ENCODE measurements around the gene HIPK4.

The HIPK4 gene

DNA sequence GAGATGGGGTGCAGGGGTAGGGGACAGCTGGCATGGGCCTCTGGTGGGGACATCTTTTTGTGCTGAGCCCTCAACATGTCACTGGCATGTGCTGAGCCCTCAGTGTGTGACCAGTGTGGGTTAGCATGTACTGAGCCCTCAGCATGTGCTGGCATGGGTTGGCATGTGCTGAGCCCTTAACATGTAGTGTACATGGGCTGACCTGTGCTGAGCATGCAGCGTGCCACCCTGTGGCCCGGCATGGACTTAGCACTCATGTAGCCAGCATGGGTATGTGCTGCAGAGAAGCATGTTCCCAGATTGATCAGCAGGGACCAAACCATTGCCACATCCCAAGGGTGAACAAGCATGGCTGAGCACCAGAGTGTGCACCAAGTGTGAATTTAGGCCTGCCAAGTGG, 11.5 kb downstream of the HIPK4 start:
- H3K79me1 ChIP-seq (replicated peaks; ENCODE audit: low read length, poor library complexity, severe bottlenecking): peaks cover 8% of the 10 kb centered on the region
- no peak overlapping the region for H4K8ac ChIP-seq (ENCODE audit: low read length)
- H3K14ac ChIP-seq (ENCODE audit: low read length in 2 of 2): no peak overlapping the region
- no peak overlapping the region for H2BK5ac ChIP-seq (ENCODE audit: low read depth, low read length, poor library complexity, severe bottlenecking)
- no peak for DNase-seq
- H2BK12ac ChIP-seq (ENCODE audit: low read length in 2 of 2): no peak overlapping the region
- no peak overlapping the region for H3K18ac ChIP-seq (ENCODE audit: low read depth in 1 of 2, low read length in 2 of 2)
- no peak overlapping the region for H3K4me3 ChIP-seq (ENCODE audit: insufficient read depth in 1 of 2, low read depth in 1 of 2, low read length in 2 of 2)
- H3K36me3 ChIP-seq (ENCODE audit: control insufficient read depth in 1 of 2, insufficient read depth in 2 of 2, low read depth in 1 of 2, low read length in 2 of 2): peaks cover 46 to 73% of the 10 kb centered on the region in 2 experiments
- H3K27ac ChIP-seq (ENCODE audit: low read length, poor library complexity, severe bottlenecking): no peak overlapping the region
- no peak overlapping the region for H2BK120ac ChIP-seq (ENCODE audit: low read depth, low read length)
- H3K4ac ChIP-seq (ENCODE audit: low read depth in 1 of 2, low read length in 2 of 2): no peak overlapping the region
- H2BK15ac ChIP-seq (ENCODE audit: low read depth, poor library complexity, severe bottlenecking): no peak overlapping the region
- H3K9me3 ChIP-seq (ENCODE audit: control insufficient read depth, low read length): no peaks in the 10 kb centered on the region
- no peak overlapping the region for H4K91ac ChIP-seq (ENCODE audit: low read length)
- peaks cover 2% of the 10 kb centered on the region for H3K4me1 ChIP-seq (ENCODE audit: control insufficient read depth, insufficient read depth, low read depth, low read length)
- no peak overlapping the region for H3K9ac ChIP-seq (ENCODE audit: low read length)
- H3K23ac ChIP-seq (ENCODE audit: low read length in 2 of 2): no peak overlapping the region
- no peaks in the 10 kb centered on the region for H3K27me3 ChIP-seq (ENCODE audit: control insufficient read depth in 1 of 2, insufficient read depth in 1 of 2, low read length in 2 of 2)
- WGBS: 91% methylated on average over 2 of the region's 2 CpGs
- no peak overlapping the region for H2AK5ac ChIP-seq (ENCODE audit: low read length, severe bottlenecking)
- H2AFZ ChIP-seq (ENCODE audit: low read depth, low read length): no peak overlapping the region
- H3K4me2 ChIP-seq (ENCODE audit: low read length, poor library complexity, severe bottlenecking): no peak overlapping the region

- no peak overlapping the region for H4K8ac ChIP-seq (ENCODE audit: low read length)
- no peak overlapping the region for H2AK5ac ChIP-seq (ENCODE audit: low read length, severe bottlenecking)
- no peak overlapping the region for H2BK5ac ChIP-seq (ENCODE audit: low read depth, low read length, poor library complexity, severe bottlenecking)
- no peak overlapping the region for H2BK12ac ChIP-seq (ENCODE audit: low read length in 2 of 2)
- no peak overlapping the region for H3K23ac ChIP-seq (ENCODE audit: low read length in 2 of 2)
- peaks cover 49 to 79% of the 10 kb centered on the region in 2 experiments for H3K36me3 ChIP-seq (ENCODE audit: control insufficient read depth in 1 of 2, insufficient read depth in 2 of 2, low read depth in 1 of 2, low read length in 2 of 2)
- no peak overlapping the region for H3K4me2 ChIP-seq (ENCODE audit: low read length, poor library complexity, severe bottlenecking)
- H3K14ac ChIP-seq (ENCODE audit: low read length in 2 of 2): no peak overlapping the region
- H2AFZ ChIP-seq (ENCODE audit: low read depth, low read length): no peak overlapping the region
- no peak overlapping the region for H3K4me3 ChIP-seq (ENCODE audit: insufficient read depth in 1 of 2, low read depth in 1 of 2, low read length in 2 of 2)
- 94% methylated on average over 25 of the region's 25 CpGs for WGBS
- no peaks in the 10 kb centered on the region for H3K27me3 ChIP-seq (ENCODE audit: control insufficient read depth in 1 of 2, insufficient read depth in 1 of 2, low read length in 2 of 2)
- H3K18ac ChIP-seq (ENCODE audit: low read depth in 1 of 2, low read length in 2 of 2): no peak overlapping the region
- no peak overlapping the region for H3K9ac ChIP-seq (ENCODE audit: low read length)
- H2BK15ac ChIP-seq (ENCODE audit: low read depth, poor library complexity, severe bottlenecking): no peak overlapping the region
- no peak for DNase-seq
- H3K4me1 ChIP-seq (ENCODE audit: control insufficient read depth, insufficient read depth, low read depth, low read length): peaks cover 2% of the 10 kb centered on the region
- H4K91ac ChIP-seq (ENCODE audit: low read length): no peak overlapping the region
- H3K9me3 ChIP-seq (ENCODE audit: control insufficient read depth, low read length): no peaks in the 10 kb centered on the region
- no peak overlapping the region for H3K27ac ChIP-seq (ENCODE audit: low read length, poor library complexity, severe bottlenecking)
- H3K4ac ChIP-seq (ENCODE audit: low read depth in 1 of 2, low read length in 2 of 2): no peak overlapping the region
- no peak overlapping the region for H2BK120ac ChIP-seq (ENCODE audit: low read depth, low read length)
- peaks cover 12% of the 10 kb centered on the region for H3K79me1 ChIP-seq (replicated peaks; ENCODE audit: low read length, poor library complexity, severe bottlenecking)
These were observed 12.1 kb downstream of the HIPK4 start for GRCh38 chr19:40377876-40378385.

DNA sequence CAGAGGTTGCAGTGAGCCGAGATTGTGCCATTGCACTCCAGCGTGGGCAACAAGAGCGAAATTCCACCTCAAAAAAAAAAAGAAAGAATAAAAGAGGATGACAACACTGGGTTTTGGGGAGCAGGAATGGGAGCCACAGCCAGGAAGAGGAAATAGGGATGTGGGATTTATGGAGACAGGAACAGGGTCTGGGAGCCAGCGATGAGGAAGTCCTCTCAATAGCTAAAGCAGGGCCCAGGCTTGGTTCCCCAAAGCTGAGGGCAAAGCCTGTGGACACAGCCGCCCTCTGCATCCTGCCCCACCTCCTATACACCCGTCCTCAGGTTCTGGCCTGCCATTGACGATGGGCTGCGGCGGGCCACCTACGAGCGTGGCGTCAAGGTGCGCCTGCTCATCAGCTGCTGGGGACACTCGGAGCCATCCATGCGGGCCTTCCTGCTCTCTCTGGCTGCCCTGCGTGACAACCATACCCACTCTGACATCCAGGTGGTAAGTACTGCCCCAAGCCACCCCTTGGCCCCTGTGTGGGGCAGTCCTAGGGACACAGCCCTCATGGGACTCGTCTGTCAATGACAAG, 13.6 kb downstream of the HIPK4 start:
- no peaks in the 10 kb centered on the region for H3K27me3 ChIP-seq (ENCODE audit: control insufficient read depth in 1 of 2, insufficient read depth in 1 of 2, low read length in 2 of 2)
- 97% methylated on average over 17 of the region's 17 CpGs for WGBS
- no peak overlapping the region for H4K91ac ChIP-seq (ENCODE audit: low read length)
- H2BK5ac ChIP-seq (ENCODE audit: low read depth, low read length, poor library complexity, severe bottlenecking): no peak overlapping the region
- no peak overlapping the region for H3K18ac ChIP-seq (ENCODE audit: low read depth in 1 of 2, low read length in 2 of 2)
- no peak overlapping the region for H2BK15ac ChIP-seq (ENCODE audit: low read depth, poor library complexity, severe bottlenecking)
- peak overlapping the region; percentile 7 for H4K8ac ChIP-seq (ENCODE audit: low read length)
- no peaks in the 10 kb centered on the region for H3K9me3 ChIP-seq (ENCODE audit: control insufficient read depth, low read length)
- no peak overlapping the region for H3K4me2 ChIP-seq (ENCODE audit: low read length, poor library complexity, severe bottlenecking)
- H3K23ac ChIP-seq (ENCODE audit: low read length in 2 of 2): no peak overlapping the region
- H3K4me1 ChIP-seq (ENCODE audit: control insufficient read depth, insufficient read depth, low read depth, low read length): peaks cover 2% of the 10 kb centered on the region
- H2AFZ ChIP-seq (ENCODE audit: low read depth, low read length): no peak overlapping the region
- H3K36me3 ChIP-seq (ENCODE audit: control insufficient read depth in 1 of 2, insufficient read depth in 2 of 2, low read depth in 1 of 2, low read length in 2 of 2): peaks cover 64 to 92% of the 10 kb centered on the region in 2 experiments
- H2BK12ac ChIP-seq (ENCODE audit: low read length in 2 of 2): no peak overlapping the region
- H3K4ac ChIP-seq (ENCODE audit: low read depth in 1 of 2, low read length in 2 of 2): no peak overlapping the region
- H3K4me3 ChIP-seq (ENCODE audit: insufficient read depth in 1 of 2, low read depth in 1 of 2, low read length in 2 of 2): no peak overlapping the region
- no peak overlapping the region for H3K9ac ChIP-seq (ENCODE audit: low read length)
- no peak for DNase-seq
- no peak overlapping the region for H2AK5ac ChIP-seq (ENCODE audit: low read length, severe bottlenecking)
- H3K79me1 ChIP-seq (replicated peaks; ENCODE audit: low read length, poor library complexity, severe bottlenecking): peaks cover 19% of the 10 kb centered on the region
- no peak overlapping the region for H2BK120ac ChIP-seq (ENCODE audit: low read depth, low read length)
- H3K27ac ChIP-seq (ENCODE audit: low read length, poor library complexity, severe bottlenecking): no peak overlapping the region
- no peak overlapping the region for H3K14ac ChIP-seq (ENCODE audit: low read length in 2 of 2)

GRCh38 chr19:40374084-40374483, 15.9 kb downstream of the HIPK4 start:
- no peak overlapping the region for H2BK120ac ChIP-seq (ENCODE audit: low read depth, low read length)
- H3K4me3 ChIP-seq (ENCODE audit: insufficient read depth in 1 of 2, low read depth in 1 of 2, low read length in 2 of 2): no peak overlapping the region
- no peak overlapping the region for H3K23ac ChIP-seq (ENCODE audit: low read length in 2 of 2)
- H3K36me3 ChIP-seq (ENCODE audit: control insufficient read depth in 1 of 2, insufficient read depth in 2 of 2, low read depth in 1 of 2, low read length in 2 of 2): peaks cover 74 to 89% of the 10 kb centered on the region in 2 experiments
- peaks cover 2% of the 10 kb centered on the region for H3K4me1 ChIP-seq (ENCODE audit: control insufficient read depth, insufficient read depth, low read depth, low read length)
- H2BK12ac ChIP-seq (ENCODE audit: low read length in 2 of 2): no peak overlapping the region
- H3K79me1 ChIP-seq (replicated peaks; ENCODE audit: low read length, poor library complexity, severe bottlenecking): peaks cover 33% of the 10 kb centered on the region
- H2AK5ac ChIP-seq (ENCODE audit: low read length, severe bottlenecking): no peak overlapping the region
- no peak overlapping the region for H3K9ac ChIP-seq (ENCODE audit: low read length)
- H3K9me3 ChIP-seq (ENCODE audit: control insufficient read depth, low read length): no peaks in the 10 kb centered on the region
- H3K4ac ChIP-seq (ENCODE audit: low read depth in 1 of 2, low read length in 2 of 2): no peak overlapping the region
- H3K14ac ChIP-seq (ENCODE audit: low read length in 2 of 2): no peak overlapping the region
- H2BK15ac ChIP-seq (ENCODE audit: low read depth, poor library complexity, severe bottlenecking): no peak overlapping the region
- H2BK5ac ChIP-seq (ENCODE audit: low read depth, low read length, poor library complexity, severe bottlenecking): no peak overlapping the region
- no peak overlapping the region for H3K18ac ChIP-seq (ENCODE audit: low read depth in 1 of 2, low read length in 2 of 2)
- H3K27me3 ChIP-seq (ENCODE audit: control insufficient read depth in 1 of 2, insufficient read depth in 1 of 2, low read length in 2 of 2): no peaks in the 10 kb centered on the region
- no peak overlapping the region for H3K27ac ChIP-seq (ENCODE audit: low read length, poor library complexity, severe bottlenecking)
- H3K4me2 ChIP-seq (ENCODE audit: low read length, poor library complexity, severe bottlenecking): no peak overlapping the region
- no peak overlapping the region for H4K91ac ChIP-seq (ENCODE audit: low read length)
- no peak overlapping the region for H4K8ac ChIP-seq (ENCODE audit: low read length)
- WGBS: 96% methylated on average over 6 of the region's 7 CpGs
- no peak for DNase-seq
- no peak overlapping the region for H2AFZ ChIP-seq (ENCODE audit: low read depth, low read length)

Data from mesenchymal stem cell (in vitro differentiated cells and primary cell).